PC-9 (cell line): ENCODE measurements around the gene MBP. TPM values are rescaled to one million over a fixed set of nuclear protein-coding genes. Genes with fewer than 3 reads are reported as not detected.
A peak's percentile ranks its signal among the peaks of the same experiment; 100 is the strongest.

Source experiments
- BruUV-seq: library from RNA; stranded (reverse); fragments of 400-500 nt; replicated peaks from 2 replicates; lab custom pipeline; 2021; lab: Mats Ljungman, UMichigan
- CTCF ChIA-PET: fragments of 300-600 bp; sonication (Branson Sonifier 250); formaldehyde crosslinking; loops from one replicate; lab custom pipeline; 2022; ENCODE audit warnings: antibody characterized with exemption; lab: Charles Lee
- POLR2A ChIA-PET: fragments of 300-600 bp; sonication (Branson Sonifier 250); formaldehyde crosslinking; loops from one replicate; lab custom pipeline; 2022; ENCODE audit warnings: antibody characterized with exemption; ENCODE audit not compliant: unreplicated experiment; lab: Charles Lee
- DNase-seq, 2 experiments: peaks; one replicate each; pipeline versions ENCODE4 v3.0.0 to v3.0.0-alpha.2; 2015 to 2022; ENCODE audit warnings: mixed read lengths in 1 of 2
- H2AFZ ChIP-seq: fragments of 200-600 bp; sonication (generic); 2 replicates; pipeline ENCODE4 v1.8.1; 2017; ENCODE audit warnings: antibody characterized with exemption
- H3F3A ChIP-seq: fragments of 200-600 bp; sonication (generic); 2 replicates; pipeline ENCODE4 v1.8.1; 2017; ENCODE audit warnings: antibody characterized with exemption, mild to moderate bottlenecking, low read depth; ENCODE audit not compliant: insufficient read depth
- H3K27ac ChIP-seq: fragments of 200-600 bp; sonication (generic); 2 replicates; pipeline ENCODE4 v1.6.1; 2016; ENCODE audit warnings: mixed run types
- H3K27me3 ChIP-seq: fragments of 200-600 bp; sonication (generic); 2 replicates; pipeline ENCODE4 v1.6.1; 2016; ENCODE audit warnings: low read depth, mixed run types; ENCODE audit not compliant: insufficient read depth
- H3K36me3 ChIP-seq: fragments of 200-600 bp; sonication (generic); 2 replicates; pipeline ENCODE4 v1.6.1; 2016; ENCODE audit warnings: low read depth, mixed run types
- H3K4me1 ChIP-seq: fragments of 200-600 bp; sonication (generic); replicated peaks from 2 replicates; pipeline ENCODE4 v1.6.1; 2016; ENCODE audit warnings: mixed run types; ENCODE audit not compliant: insufficient read depth
- H3K4me2 ChIP-seq: fragments of 200-600 bp; sonication (generic); 2 replicates; pipeline ENCODE4 v1.6.1; 2017; ENCODE audit warnings: mixed run types
- H3K4me3 ChIP-seq: fragments of 200-600 bp; sonication (generic); 2 replicates; pipeline ENCODE4 v1.6.1; 2016; ENCODE audit warnings: mixed run types
- H3K79me2 ChIP-seq: fragments of 200-600 bp; sonication (generic); 2 replicates; pipeline ENCODE4 v1.6.1; 2017; ENCODE audit warnings: low read depth, mixed run types
- H3K9me2 ChIP-seq: fragments of 200-600 bp; sonication (generic); 2 replicates; pipeline ENCODE4 v1.8.1; 2017; ENCODE audit warnings: mild to moderate bottlenecking; ENCODE audit not compliant: insufficient read depth
- H3K9me3 ChIP-seq: fragments of 200-600 bp; sonication (generic); 2 replicates; pipeline ENCODE4 v1.8.1; 2016; ENCODE audit warnings: low read depth; ENCODE audit not compliant: insufficient read depth
- H4K20me1 ChIP-seq: fragments of 200-600 bp; sonication (generic); 2 replicates; pipeline ENCODE4 v1.8.1; 2017; ENCODE audit not compliant: insufficient read depth
- CTCF ChIP-seq: fragments of 200-600 bp; sonication (generic); conservative IDR thresholded peaks from 2 replicates; pipeline ENCODE4 v1.6.1; 2017; ENCODE audit warnings: mixed run types, antibody characterized with exemption, mild to moderate bottlenecking, moderate library complexity
- EZH2 ChIP-seq: fragments of 200-600 bp; sonication (generic); IDR thresholded peaks from 2 replicates; pipeline ENCODE4 v1.8.0; 2017; ENCODE audit warnings: antibody characterized with exemption, low read depth
- intact Hi-C: fragments of 100-400 bp; cut with micrococcal nuclease; formaldehyde crosslinking; loops from one replicate; pipeline ENCODE4 v1.10.0; 2022; ENCODE audit not compliant: unreplicated experiment
- total RNA-seq: library from RNA; stranded (reverse); gene quantifications from 2 replicates; pipeline ENCODE4 v1.2.3, GENCODE V29; 2021

Gene MBP
- total RNA-seq, 1 experiment from 2014 or later: 37.9 TPM

GRCh38 chr18:77053616-77054287 lies 78.8 kb downstream of the MBP start:
- Histone ChIP-seq H4K20me1 (no peaks in the 10 kb centered on the region), H3K9me2 (no peaks in the 10 kb centered on the region), H3K9me3 (no peaks in the 10 kb centered on the region), H3K79me2 (peaks cover 62% of the 10 kb centered on the region), H3K4me3 (peak overlapping the region; percentile 19; the same call in 1 of the 2 replicates), H2AFZ (no peak overlapping the region), H3K36me3 (no peaks in the 10 kb centered on the region), H3K27me3 (no peaks in the 10 kb centered on the region), H3K27ac (peak overlapping the region; percentile 98), H3K4me1 (peaks cover 42% of the 10 kb centered on the region), H3K4me2 (peak overlapping the region; percentile 83), H3F3A (peaks cover 35% of the 10 kb centered on the region)
- no peak for DNase-seq
- intact Hi-C loops: no loop called here
- ChIA-PET CTCF (interaction anchor here (0.6 kb wide), 1 partner anchor 237 kb away, joined by 5 read pairs; no protein-coding TSS in a partner anchor), POLR2A (interaction anchor here (0.5 to 0.7 kb wide), 2 partner anchors 47 to 80 kb away, joined by 4 to 6 read pairs; no protein-coding TSS in a partner anchor)
- TF ChIP-seq CTCF: no peak
- TF ChIP-seq EZH2: no peak
- no TSS peak for BruUV-seq

GRCh38 chr18:77052983-77053309 lies 79.6 kb downstream of the MBP start:
- Histone ChIP-seq H4K20me1 (peaks cover 2% of the 10 kb centered on the region; the same call in 1 of the 2 replicates), H3K27ac (no peak overlapping the region), H3K4me1 (peaks cover 42% of the 10 kb centered on the region), H3F3A (peaks cover 40% of the 10 kb centered on the region), H2AFZ (no peak overlapping the region), H3K4me2 (no peak overlapping the region), H3K36me3 (no peaks in the 10 kb centered on the region), H3K27me3 (no peaks in the 10 kb centered on the region), H3K9me3 (no peaks in the 10 kb centered on the region), H3K4me3 (no peak overlapping the region), H3K9me2 (no peaks in the 10 kb centered on the region), H3K79me2 (peaks cover 55% of the 10 kb centered on the region)
- intact Hi-C loops: no loop called here
- TF ChIP-seq CTCF (no peak), EZH2 (no peak)
- DNase-seq: no peak
- CTCF ChIA-PET: no interaction called here
- BruUV-seq: no TSS peak
- POLR2A ChIA-PET: no interaction called here

GRCh38 chr18:77052297-77052982 lies 80.1 kb downstream of the MBP start:
- H3K27ac ChIP-seq: no peak overlapping the region
- ChIA-PET CTCF (no interaction called here), POLR2A (no interaction called here)
- H3K79me2 ChIP-seq: peaks cover 54% of the 10 kb centered on the region
- H3K4me1 ChIP-seq: peaks cover 41% of the 10 kb centered on the region
- H3K9me2 ChIP-seq: no peaks in the 10 kb centered on the region
- H3K4me3 ChIP-seq: no peak overlapping the region
- no peak overlapping the region for H2AFZ ChIP-seq
- peaks cover 40% of the 10 kb centered on the region for H3F3A ChIP-seq
- TF ChIP-seq CTCF (no peak), EZH2 (no peak)
- no peak overlapping the region for H3K4me2 ChIP-seq
- H3K9me3 ChIP-seq: no peaks in the 10 kb centered on the region
- peaks cover 6% of the 10 kb centered on the region; the same call in 1 of the 2 replicates for H4K20me1 ChIP-seq
- no peak for DNase-seq
- no peaks in the 10 kb centered on the region for H3K27me3 ChIP-seq
- intact Hi-C loops: no loop called here
- no TSS peak for BruUV-seq
- no peaks in the 10 kb centered on the region for H3K36me3 ChIP-seq
